ENCODE measurements around the gene GNAO1.
A peak's percentile ranks its signal among the peaks of the same experiment; 100 is the strongest.

The GNAO1 gene

GRCh38 chr16:56353054-56353921 lies 162.0 kb downstream of the GNAO1 start:
- no peak for DNase-seq

GRCh38 chr16:56354016-56354415 lies 162.7 kb downstream of the GNAO1 start:
- DNase-seq, result no peak

DNA sequence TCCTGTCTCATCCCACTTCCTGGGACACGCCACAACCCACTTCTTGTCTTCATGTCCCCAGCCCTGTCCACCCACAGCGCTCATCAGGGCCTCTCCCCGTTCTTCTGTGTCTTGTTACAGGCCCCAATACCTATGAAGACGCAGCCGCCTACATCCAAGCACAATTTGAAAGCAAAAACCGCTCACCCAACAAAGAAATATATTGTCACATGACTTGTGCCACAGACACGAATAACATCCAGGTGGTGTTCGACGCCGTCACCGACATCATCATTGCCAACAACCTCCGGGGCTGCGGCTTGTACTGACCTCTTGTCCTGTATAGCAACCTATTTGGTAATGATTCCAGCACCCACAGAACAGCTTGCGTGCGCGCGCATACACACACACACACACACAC lies 163.5 kb downstream of the GNAO1 start:
- DNase-seq, result no peak

DNA sequence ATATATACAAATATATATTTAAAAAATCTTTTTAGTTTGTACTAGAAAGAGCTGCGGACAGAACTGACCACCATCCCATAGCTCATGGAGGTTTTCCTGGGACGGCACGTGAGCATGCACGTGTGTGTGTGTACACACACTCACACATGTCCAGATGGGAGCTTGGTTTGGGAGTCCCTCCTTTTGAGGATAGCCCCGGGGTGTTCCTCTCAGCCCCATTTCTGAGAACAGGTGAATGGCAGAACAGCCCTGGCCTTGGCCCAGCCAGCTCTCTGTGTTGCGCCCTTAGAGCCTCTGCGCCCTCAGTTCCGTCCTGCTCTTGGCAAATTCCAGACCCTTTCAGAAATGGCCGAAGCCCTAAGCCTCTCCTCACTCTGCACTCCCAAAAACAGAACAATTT lies 163.9 kb downstream of the GNAO1 start:
- no peak for DNase-seq

DNA sequence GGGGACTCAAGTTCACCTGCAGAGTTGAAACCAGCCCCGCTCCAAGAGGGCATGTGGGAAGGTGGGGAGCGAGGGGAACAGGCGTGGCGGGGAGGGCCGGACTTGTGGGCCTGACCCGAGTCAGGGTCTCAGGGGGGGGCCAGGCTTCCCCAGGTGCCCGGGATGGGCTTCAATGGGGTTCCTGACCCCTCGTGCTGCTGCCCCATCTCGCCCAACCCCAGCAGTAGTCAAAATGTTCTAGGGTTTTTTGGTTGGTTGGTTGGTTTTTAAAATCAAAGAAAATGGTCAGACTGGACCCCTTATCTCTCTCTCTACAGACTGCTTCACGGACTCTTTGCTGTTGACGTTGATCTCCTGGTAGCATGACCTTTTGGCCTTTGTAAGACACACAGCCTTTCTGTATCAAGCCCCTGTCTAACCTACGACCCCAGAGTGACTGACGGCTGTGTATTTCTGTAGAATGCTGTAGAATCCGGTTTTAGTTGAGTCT lies 164.5 kb downstream of the GNAO1 start:
- no peak for DNase-seq

DNA sequence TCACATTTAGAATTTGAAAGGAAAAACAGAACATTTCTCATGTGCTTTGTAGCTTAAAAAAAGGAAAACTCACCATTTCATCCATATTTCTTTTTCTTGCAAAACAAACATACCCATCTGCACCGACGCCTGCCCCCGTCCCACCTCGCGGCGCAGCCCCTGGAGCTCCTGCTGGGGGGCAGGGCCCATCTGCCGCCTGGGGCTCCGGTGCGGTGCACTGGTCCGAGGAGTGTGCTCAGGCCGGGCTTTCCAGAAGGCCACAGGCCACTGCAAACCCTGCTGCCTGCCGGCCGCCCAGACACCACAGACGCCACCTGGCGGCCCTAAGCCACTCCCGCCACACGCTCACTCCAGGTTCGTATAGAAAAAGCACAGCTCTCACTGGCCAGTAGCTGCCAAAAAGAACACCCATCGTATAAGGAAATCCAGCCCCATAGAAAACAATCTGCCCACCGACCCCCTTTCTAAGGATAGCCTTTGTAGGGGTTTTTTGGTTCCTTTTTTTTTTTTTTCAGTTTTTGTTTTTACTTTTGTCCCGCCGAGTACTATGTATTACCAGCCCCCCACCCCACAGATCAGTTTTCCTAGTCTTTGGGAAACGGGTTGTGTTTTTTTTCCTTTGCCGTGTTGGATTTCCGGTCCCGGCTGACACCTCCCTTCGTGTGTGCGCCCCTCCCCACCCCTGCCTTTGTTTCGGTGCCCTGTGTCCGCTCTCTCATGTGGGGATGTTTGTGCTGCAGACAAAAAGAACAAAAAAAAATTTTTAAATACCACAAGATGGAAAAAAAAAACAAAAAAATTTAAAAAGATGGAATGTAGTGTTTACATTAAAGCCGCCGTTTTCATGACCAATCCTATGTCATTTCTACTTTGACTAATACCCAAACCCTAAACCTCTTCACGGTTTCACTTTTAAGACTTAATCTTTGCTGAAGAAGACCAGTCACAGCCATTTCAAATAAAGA lies 165.3 kb downstream of the GNAO1 start:
- peak; percentile 50 for DNase-seq

GRCh38 chr16:56357241-56357764 lies 166.0 kb downstream of the GNAO1 start:
- DNase-seq, result no peak

DNA sequence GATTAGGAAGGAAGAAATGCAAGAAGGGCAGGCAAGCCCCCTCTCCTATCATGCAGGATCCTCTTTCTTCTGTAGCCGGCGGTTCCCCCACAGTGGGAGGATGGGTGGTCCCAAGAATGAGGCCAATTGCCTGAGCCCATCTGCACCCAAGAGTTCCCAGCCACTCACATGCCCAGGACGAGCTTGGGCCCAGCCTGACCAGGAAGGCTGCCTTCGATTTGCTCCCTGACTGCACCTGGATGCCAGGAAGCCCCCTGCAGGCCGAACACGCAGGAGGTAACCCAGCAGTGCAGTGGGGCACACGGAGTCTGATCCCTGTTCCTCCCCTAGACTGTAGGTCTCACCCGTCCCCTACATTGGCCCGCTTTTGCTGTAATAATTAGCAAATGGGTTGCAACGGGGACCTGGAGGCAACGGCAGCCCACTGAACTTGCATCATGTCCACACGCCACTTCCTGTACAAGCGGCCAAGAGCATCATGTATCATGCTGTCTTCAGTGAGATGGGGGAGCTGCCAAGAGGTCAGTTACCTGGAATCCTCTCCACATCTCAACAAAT lies 166.6 kb downstream of the GNAO1 start:
- no peak for DNase-seq

DNA sequence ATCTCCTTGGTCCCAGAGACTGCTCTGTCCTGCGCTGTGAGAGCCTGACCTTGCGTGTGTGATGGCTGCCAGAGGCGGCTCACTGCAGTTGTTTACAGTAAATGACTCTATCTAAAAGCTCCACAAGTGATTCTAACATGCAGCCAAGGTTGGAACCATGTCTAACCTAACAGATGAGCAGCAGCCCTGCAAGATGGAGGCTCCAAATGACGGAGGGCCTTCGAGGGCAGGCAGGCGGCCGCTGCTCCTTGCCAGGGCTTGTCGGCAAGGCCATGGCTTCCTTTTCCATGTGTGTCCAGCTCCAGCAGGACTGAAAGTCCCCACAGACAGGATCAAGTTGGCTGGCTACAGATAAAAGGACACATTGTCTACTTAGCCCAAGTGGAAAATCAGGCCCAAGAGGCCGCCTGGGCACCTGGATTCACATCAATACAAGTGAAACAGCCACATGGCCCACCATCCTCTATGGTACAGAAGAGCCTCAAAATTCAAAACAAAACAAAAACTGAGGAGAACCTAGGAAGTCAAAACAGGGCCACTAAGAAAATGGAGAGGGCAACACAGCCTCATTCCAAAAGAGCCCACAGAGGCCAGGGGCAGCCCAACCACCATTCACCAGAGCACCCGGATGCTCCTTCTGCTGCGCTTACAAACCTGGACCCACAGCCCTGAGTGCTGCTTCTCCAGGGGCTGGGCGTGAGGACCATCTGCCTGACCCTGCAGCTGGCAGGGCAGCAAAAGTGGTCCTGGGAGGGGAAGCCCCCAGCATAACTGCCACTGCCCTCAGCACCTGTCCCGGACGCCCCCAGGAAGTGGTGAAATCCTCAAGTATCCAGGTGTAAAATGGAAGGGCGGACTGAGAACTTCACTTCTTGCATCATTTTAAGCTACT lies 169.1 kb downstream of the GNAO1 start:
- peak; percentile 2 for DNase-seq

- DNase-seq, result no peak
These were observed 170.9 kb downstream of the GNAO1 start for GRCh38 chr16:56362057-56362655.

- no peak for DNase-seq
These were observed 171.4 kb downstream of the GNAO1 start for GRCh38 chr16:56362706-56363105.

DNA sequence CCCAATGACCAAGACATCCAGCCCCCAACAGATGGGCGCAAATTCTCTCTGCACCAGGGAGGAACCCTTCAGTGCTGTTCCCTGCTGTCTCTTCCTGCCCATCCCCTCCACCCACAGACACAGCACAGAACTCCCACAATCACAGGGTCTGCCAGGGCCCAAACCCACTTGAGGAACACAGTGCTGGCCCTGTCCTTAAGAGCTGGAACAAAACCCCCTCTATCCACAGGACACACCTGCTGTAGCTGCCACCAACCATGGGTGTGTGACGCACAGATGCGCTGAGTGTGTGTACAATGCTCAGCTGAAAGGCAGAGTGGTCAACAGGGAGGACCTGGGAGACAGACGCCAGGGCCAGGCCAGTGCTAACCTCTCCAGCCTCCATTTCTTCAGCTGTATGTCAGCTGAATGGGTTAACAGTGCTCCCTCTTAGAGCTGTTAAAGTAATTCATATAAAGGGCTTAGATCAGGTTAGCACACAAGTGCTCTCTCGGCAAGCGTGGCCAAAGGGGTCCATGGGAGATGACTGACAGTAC lies 172.0 kb downstream of the GNAO1 start:
- DNase-seq, result no peak

GRCh38 chr16:56363781-56364565 lies 172.7 kb downstream of the GNAO1 start:
- DNase-seq, result no peak

GRCh38 chr16:56364865-56365264 lies 173.6 kb downstream of the GNAO1 start:
- no peak for DNase-seq

DNA sequence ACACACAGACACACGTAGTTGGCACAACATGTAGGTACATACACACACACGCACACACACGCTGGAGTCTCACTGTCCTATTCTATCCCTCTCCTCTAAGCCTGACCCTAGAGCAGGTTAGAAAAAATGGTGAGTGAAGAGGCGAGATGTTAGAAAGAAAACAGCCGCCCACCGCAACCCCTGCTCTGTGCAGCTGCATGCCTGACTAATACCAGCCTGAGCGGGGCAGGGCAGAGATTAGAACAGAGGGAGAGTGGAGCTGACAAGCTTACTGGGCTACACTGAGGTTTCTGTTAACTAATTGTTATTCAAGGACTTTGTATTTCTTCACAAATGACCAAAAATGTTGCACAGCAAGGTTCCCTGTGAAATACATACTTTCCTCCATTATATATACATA lies 174.3 kb downstream of the GNAO1 start:
- no peak for DNase-seq

GRCh38 chr16:56366945-56367344 lies 175.7 kb downstream of the GNAO1 start:
- DNase-seq, result no peak

- no peak for DNase-seq
These were observed 176.5 kb downstream of the GNAO1 start for GRCh38 chr16:56367764-56368163.

- no peak for DNase-seq
These were observed 177.3 kb downstream of the GNAO1 start for GRCh38 chr16:56368545-56368944.

GRCh38 chr16:56369202-56369601 lies 177.9 kb downstream of the GNAO1 start:
- DNase-seq, result no peak

GRCh38 chr16:56370185-56370874 lies 179.0 kb downstream of the GNAO1 start:
- DNase-seq, result no peak
